WTC11 (cell line): ENCODE results near the gene IFT27. TPM values are rescaled to one million over a fixed set of nuclear protein-coding genes. Genes with fewer than 3 reads are reported as not detected.

Experiments
- ATAC-seq: fragments of 200-7000 bp; cut with Tn5 transposase; 2 replicates; pipeline ENCODE4 v1.10.0; 2021; ENCODE audit warnings: mild to moderate bottlenecking, moderate library complexity
- CTCF ChIA-PET: fragments of 300-600 bp; sonication (Branson Sonifier 250); formaldehyde crosslinking; loops from one replicate; lab custom pipeline; 2021; ENCODE audit warnings: antibody characterized with exemption; lab: Charles Lee
- POLR2A ChIA-PET: fragments of 350-600 bp; sonication (Branson Sonifier 250); formaldehyde crosslinking; loops from one replicate; lab custom pipeline; 2021; ENCODE audit warnings: antibody characterized with exemption; lab: Charles Lee
- DNase-seq: peaks from one replicate; pipeline ENCODE4 v3.0.0; 2021; ENCODE audit warnings: low spot score
- H3K27ac Mint-ChIP-seq: 2 replicates; pipeline ENCODE4 v1.8.0; 2021; ENCODE audit warnings: mixed read lengths
- H3K27me3 Mint-ChIP-seq: 2 replicates; pipeline ENCODE4 v1.8.0; 2021; ENCODE audit warnings: low read depth, mild to moderate bottlenecking, moderate library complexity, mixed read lengths
- H3K36me3 Mint-ChIP-seq: 2 replicates; pipeline ENCODE4 v1.8.0; 2021; ENCODE audit warnings: mixed read lengths
- H3K4me1 Mint-ChIP-seq: 2 replicates; pipeline ENCODE4 v1.8.0; 2022; ENCODE audit warnings: mixed read lengths
- H3K4me3 Mint-ChIP-seq: 2 replicates; pipeline ENCODE4 v1.8.0; 2021; ENCODE audit warnings: mild to moderate bottlenecking, moderate library complexity, mixed read lengths
- H3K9me3 Mint-ChIP-seq: 2 replicates; pipeline ENCODE4 v1.8.0; 2021; ENCODE audit warnings: mixed read lengths
- CREB1 ChIP-seq: sonication (generic); formaldehyde crosslinking; IDR thresholded peaks from 2 replicates; pipeline ENCODE4 v1.8.0; 2023; ENCODE audit warnings: mild to moderate bottlenecking, missing genetic modification reagents
- ETV6 ChIP-seq: sonication (generic); formaldehyde crosslinking; IDR thresholded peaks from 2 replicates; pipeline ENCODE4 v1.8.1; 2022; ENCODE audit warnings: mild to moderate bottlenecking, missing genetic modification reagents
- FOXJ3 ChIP-seq: sonication (generic); formaldehyde crosslinking; IDR thresholded peaks from 2 replicates; pipeline ENCODE4 v1.9.0; 2021; ENCODE audit warnings: missing genetic modification reagents, mild to moderate bottlenecking, borderline replicate concordance
- FOXK1 ChIP-seq: sonication (generic); formaldehyde crosslinking; IDR thresholded peaks from 2 replicates; pipeline ENCODE4 v1.8.0; 2022; ENCODE audit warnings: mild to moderate bottlenecking, moderate library complexity, missing genetic modification reagents
- GTF2I ChIP-seq: fragments of 250-450 bp; sonication (Bioruptor Pico); conservative IDR thresholded peaks from 2 replicates; pipeline ENCODE4 v1.4.0; 2021; ENCODE audit warnings: mild to moderate bottlenecking
- KAT7 ChIP-seq: sonication (generic); formaldehyde crosslinking; IDR thresholded peaks from 2 replicates; pipeline ENCODE4 v1.8.1; 2023; ENCODE audit warnings: missing genetic modification reagents, mild to moderate bottlenecking, borderline replicate concordance
- NFE2L1 ChIP-seq: sonication (generic); formaldehyde crosslinking; IDR thresholded peaks from 2 replicates; pipeline ENCODE4 v1.8.1; 2023; ENCODE audit warnings: missing genetic modification reagents
- OVOL2 ChIP-seq: fragments of 250-450 bp; sonication (Bioruptor Pico); IDR thresholded peaks from 2 replicates; pipeline ENCODE4 v1.9.0; 2021; ENCODE audit warnings: mild to moderate bottlenecking, borderline replicate concordance
- PRRX2 ChIP-seq: fragments of 250-450 bp; sonication (Bioruptor Pico); IDR thresholded peaks from 2 replicates; pipeline ENCODE4 v1.8.0; 2021; ENCODE audit warnings: mild to moderate bottlenecking
- SOX15 ChIP-seq: fragments of 250-450 bp; sonication (Bioruptor Pico); IDR thresholded peaks from 2 replicates; pipeline ENCODE4 v1.9.0; 2021; ENCODE audit warnings: mild to moderate bottlenecking
- total RNA-seq: library from RNA; stranded (reverse); gene quantifications from 3 replicates; pipeline ENCODE4 v1.2.3, GENCODE V29; 2021
- TF ChIP-seq, protein P1 (sequence below): fragments of 250-450 bp; sonication (Bioruptor Pico); IDR thresholded peaks from 2 replicates; pipeline ENCODE4 v1.9.0; 2021; ENCODE audit warnings: mild to moderate bottlenecking
- TF ChIP-seq, protein P2 (sequence below): fragments of 250-450 bp; sonication (Bioruptor Pico); IDR thresholded peaks from 2 replicates; pipeline ENCODE4 v1.9.0; 2021; ENCODE audit warnings: mild to moderate bottlenecking
- TF ChIP-seq, protein P3 (sequence below): fragments of 250-450 bp; sonication (Bioruptor Pico); IDR thresholded peaks from 2 replicates; pipeline ENCODE4 v2.1.2; 2022; ENCODE audit warnings: mild to moderate bottlenecking, moderate library complexity
- TF ChIP-seq, protein P4 (sequence below): sonication (generic); formaldehyde crosslinking; IDR thresholded peaks from 2 replicates; pipeline ENCODE4 v1.8.1; 2022; ENCODE audit warnings: mild to moderate bottlenecking, moderate library complexity, missing genetic modification reagents
- TF ChIP-seq, protein P5 (sequence below): sonication (generic); formaldehyde crosslinking; IDR thresholded peaks from 2 replicates; pipeline ENCODE4 v1.8.1; 2023; ENCODE audit warnings: mild to moderate bottlenecking, missing genetic modification reagents, moderate library complexity
- TF ChIP-seq, protein P6 (sequence below): fragments of 200-600 bp; IDR thresholded peaks from 2 replicates; pipeline ENCODE4 v1.8.0; 2022; ENCODE audit warnings: antibody characterized with exemption
- TF ChIP-seq, protein P7 (sequence below): sonication (generic); formaldehyde crosslinking; IDR thresholded peaks from 2 replicates; pipeline ENCODE4 v1.8.1; 2022; ENCODE audit warnings: mild to moderate bottlenecking, missing genetic modification reagents, moderate library complexity, borderline replicate concordance
- TF ChIP-seq, protein P8 (sequence below): sonication (generic); formaldehyde crosslinking; IDR thresholded peaks from 2 replicates; pipeline ENCODE4 v1.8.1; 2022; ENCODE audit warnings: low read depth, mild to moderate bottlenecking, moderate library complexity, missing genetic modification reagents, borderline replicate concordance
- TF ChIP-seq, protein P9 (sequence below): sonication (generic); formaldehyde crosslinking; conservative IDR thresholded peaks from 2 replicates; pipeline ENCODE4 v1.8.1; 2022; ENCODE audit warnings: mild to moderate bottlenecking, missing genetic modification reagents
- TF ChIP-seq, protein P10 (sequence below): sonication (generic); formaldehyde crosslinking; IDR thresholded peaks from 2 replicates; pipeline ENCODE4 v1.8.1; 2022; ENCODE audit warnings: low read depth, missing genetic modification reagents, borderline replicate concordance

IFT27 gene
- total RNA-seq, 1 experiment from 2014 or later: 47.9 TPM

DNA sequence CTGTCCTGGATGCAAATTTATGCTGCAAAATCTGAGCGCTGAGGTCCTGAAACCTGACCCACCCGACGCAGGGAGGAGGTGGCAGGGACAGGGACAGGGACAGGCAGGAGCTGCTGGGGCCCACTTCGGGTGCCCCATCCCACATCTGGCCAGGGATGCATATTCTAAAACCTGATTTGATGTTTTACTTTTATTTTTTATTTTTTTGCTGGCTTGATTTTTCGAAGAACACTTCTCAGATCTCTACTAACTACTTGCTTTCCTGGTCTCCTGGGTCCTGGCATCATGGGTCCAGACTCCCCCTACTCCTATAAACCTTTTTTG, 41.6 kb upstream of the IFT27 start:
- Mint-ChIP-seq H3K4me1 (peaks cover 28% of the 10 kb centered on the region), H3K27me3 (peaks cover 52% of the 10 kb centered on the region), H3K36me3 (no peaks in the 10 kb centered on the region), H3K27ac (no peak overlapping the region), H3K9me3 (no peaks in the 10 kb centered on the region), H3K4me3 (peak overlapping the region; percentile 67)
- ATAC-seq (no peak), DNase-seq (no peak)
- ChIA-PET POLR2A (no interaction called here), CTCF (interaction anchor here (2.0 to 3.9 kb wide), 2 partner anchors 35 to 39 kb away, joined by 10 to 17 read pairs; no protein-coding TSS in a partner anchor)
- no peak for TF ChIP-seq OVOL2 (CRISPR knock-in tag)
- TF ChIP-seq, protein P1, sequence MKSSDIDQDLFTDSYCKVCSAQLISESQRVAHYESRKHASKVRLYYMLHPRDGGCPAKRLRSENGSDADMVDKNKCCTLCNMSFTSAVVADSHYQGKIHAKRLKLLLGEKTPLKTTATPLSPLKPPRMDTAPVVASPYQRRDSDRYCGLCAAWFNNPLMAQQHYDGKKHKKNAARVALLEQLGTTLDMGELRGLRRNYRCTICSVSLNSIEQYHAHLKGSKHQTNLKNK (CRISPR knock-in tag): no peak
- TF ChIP-seq, protein P2, sequence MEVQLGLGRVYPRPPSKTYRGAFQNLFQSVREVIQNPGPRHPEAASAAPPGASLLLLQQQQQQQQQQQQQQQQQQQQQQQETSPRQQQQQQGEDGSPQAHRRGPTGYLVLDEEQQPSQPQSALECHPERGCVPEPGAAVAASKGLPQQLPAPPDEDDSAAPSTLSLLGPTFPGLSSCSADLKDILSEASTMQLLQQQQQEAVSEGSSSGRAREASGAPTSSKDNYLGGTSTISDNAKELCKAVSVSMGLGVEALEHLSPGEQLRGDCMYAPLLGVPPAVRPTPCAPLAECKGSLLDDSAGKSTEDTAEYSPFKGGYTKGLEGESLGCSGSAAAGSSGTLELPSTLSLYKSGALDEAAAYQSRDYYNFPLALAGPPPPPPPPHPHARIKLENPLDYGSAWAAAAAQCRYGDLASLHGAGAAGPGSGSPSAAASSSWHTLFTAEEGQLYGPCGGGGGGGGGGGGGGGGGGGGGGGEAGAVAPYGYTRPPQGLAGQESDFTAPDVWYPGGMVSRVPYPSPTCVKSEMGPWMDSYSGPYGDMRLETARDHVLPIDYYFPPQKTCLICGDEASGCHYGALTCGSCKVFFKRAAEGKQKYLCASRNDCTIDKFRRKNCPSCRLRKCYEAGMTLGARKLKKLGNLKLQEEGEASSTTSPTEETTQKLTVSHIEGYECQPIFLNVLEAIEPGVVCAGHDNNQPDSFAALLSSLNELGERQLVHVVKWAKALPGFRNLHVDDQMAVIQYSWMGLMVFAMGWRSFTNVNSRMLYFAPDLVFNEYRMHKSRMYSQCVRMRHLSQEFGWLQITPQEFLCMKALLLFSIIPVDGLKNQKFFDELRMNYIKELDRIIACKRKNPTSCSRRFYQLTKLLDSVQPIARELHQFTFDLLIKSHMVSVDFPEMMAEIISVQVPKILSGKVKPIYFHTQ (CRISPR knock-in tag): no peak
- no peak for TF ChIP-seq PRRX2 (CRISPR knock-in tag)
- TF ChIP-seq GTF2I (CRISPR knock-in tag): no peak
- no peak for TF ChIP-seq FOXK1 (CRISPR knock-in tag)

DNA sequence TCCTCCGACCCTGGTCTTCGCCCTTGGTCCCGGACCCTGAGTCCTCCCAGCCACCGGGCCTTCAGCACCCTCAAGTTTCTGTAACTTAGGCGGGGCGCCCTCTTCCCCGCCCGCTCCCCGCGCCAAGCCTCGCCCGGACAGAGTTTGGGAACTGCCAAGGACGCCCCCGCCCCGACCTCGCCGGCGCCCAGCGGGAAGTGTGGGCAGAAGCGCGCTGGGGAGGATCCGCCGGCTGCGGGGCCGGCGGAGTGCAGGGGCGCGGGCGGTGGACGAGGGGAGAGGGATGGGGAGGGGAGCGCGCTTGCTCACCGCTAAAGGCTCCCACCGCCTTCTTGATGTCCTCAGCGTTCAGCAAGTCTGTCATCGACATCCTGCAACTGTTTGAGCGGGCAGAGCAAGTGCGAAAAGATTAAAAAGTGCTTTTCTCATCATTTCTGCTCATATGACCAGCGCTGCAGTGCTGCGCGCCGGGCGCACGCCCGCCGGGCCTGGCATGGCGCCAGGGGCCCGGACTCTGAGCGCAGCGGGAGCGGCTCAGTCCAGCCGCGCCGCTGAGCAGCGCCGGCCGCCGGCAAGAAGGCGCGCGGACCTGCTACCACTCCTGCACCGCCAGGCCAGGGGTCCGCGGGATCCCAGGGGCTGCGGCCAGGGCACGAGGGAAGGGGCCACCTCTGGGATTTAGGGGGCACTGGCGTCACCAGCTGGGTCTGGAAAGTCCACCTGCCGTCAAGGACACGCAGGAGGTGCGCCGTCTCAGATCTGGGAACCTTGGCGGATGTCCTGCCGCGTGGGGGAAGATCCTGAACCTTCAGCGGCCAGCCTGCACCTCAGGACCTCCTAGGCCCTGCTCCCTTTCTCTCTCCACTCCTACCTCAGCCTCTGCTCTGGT, 41.0 kb upstream of the IFT27 start, which contains the start of gene PVALB:
TSS of gene PVALB (minus strand) at position 400 of the 889 bp plus-strand sequence. CDS start at position 370, 30 bp downstream.
- H3K4me3 Mint-ChIP-seq: peak within 1 kb of the TSS; percentile 69
- DNase-seq (peak; percentile 46), ATAC-seq (peak; percentile 58)
- no peak within 1 kb of the TSS for H3K27ac Mint-ChIP-seq
- H3K9me3 Mint-ChIP-seq: no peaks in the 10 kb centered on the region
- peaks cover 28% of the 10 kb centered on the region for H3K4me1 Mint-ChIP-seq
- H3K36me3 Mint-ChIP-seq: no peaks in the 10 kb centered on the region
- POLR2A ChIA-PET: interaction anchor here (0.9 kb wide), 1 partner anchor 87 kb away, joined by 3 read pairs; no protein-coding TSS in a partner anchor
- H3K27me3 Mint-ChIP-seq: peaks cover 52% of the 10 kb centered on the region
- CTCF ChIA-PET: interaction anchor here (1.0 to 2.0 kb wide), 5 partner anchors 13 to 40 kb away, joined by 3 to 12 read pairs (median 5); no protein-coding TSS in a partner anchor
- TF ChIP-seq PRRX2 (CRISPR knock-in tag) (no peak), KAT7 (CRISPR knock-in tag) (no peak), SOX15 (CRISPR knock-in tag) (no peak), GTF2I (CRISPR knock-in tag) (no peak), ETV6 (CRISPR knock-in tag) (no peak), CREB1 (CRISPR knock-in tag) (no peak), NFE2L1 (0 out of 2 replicates have a peak, but pooled peaks have one; percentile 39), FOXJ3 (CRISPR knock-in tag) (no peak)
- TF ChIP-seq, protein P3, sequence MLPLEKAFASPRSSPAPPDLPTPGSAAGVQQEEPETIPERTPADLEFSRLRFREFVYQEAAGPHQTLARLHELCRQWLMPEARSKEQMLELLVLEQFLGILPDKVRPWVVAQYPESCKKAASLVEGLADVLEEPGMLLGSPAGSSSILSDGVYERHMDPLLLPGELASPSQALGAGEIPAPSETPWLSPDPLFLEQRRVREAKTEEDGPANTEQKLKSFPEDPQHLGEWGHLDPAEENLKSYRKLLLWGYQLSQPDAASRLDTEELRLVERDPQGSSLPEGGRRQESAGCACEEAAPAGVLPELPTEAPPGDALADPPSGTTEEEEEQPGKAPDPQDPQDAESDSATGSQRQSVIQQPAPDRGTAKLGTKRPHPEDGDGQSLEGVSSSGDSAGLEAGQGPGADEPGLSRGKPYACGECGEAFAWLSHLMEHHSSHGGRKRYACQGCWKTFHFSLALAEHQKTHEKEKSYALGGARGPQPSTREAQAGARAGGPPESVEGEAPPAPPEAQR: no peak
- TF ChIP-seq, protein P4, sequence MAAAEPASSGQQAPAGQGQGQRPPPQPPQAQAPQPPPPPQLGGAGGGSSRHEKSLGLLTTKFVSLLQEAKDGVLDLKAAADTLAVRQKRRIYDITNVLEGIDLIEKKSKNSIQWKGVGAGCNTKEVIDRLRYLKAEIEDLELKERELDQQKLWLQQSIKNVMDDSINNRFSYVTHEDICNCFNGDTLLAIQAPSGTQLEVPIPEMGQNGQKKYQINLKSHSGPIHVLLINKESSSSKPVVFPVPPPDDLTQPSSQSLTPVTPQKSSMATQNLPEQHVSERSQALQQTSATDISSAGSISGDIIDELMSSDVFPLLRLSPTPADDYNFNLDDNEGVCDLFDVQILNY: peak; percentile 52; the same call in 1 of the 2 replicates
- TF ChIP-seq, protein P5, sequence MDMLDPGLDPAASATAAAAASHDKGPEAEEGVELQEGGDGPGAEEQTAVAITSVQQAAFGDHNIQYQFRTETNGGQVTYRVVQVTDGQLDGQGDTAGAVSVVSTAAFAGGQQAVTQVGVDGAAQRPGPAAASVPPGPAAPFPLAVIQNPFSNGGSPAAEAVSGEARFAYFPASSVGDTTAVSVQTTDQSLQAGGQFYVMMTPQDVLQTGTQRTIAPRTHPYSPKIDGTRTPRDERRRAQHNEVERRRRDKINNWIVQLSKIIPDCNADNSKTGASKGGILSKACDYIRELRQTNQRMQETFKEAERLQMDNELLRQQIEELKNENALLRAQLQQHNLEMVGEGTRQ (CRISPR knock-in tag): no peak
- TF ChIP-seq, protein P6, sequence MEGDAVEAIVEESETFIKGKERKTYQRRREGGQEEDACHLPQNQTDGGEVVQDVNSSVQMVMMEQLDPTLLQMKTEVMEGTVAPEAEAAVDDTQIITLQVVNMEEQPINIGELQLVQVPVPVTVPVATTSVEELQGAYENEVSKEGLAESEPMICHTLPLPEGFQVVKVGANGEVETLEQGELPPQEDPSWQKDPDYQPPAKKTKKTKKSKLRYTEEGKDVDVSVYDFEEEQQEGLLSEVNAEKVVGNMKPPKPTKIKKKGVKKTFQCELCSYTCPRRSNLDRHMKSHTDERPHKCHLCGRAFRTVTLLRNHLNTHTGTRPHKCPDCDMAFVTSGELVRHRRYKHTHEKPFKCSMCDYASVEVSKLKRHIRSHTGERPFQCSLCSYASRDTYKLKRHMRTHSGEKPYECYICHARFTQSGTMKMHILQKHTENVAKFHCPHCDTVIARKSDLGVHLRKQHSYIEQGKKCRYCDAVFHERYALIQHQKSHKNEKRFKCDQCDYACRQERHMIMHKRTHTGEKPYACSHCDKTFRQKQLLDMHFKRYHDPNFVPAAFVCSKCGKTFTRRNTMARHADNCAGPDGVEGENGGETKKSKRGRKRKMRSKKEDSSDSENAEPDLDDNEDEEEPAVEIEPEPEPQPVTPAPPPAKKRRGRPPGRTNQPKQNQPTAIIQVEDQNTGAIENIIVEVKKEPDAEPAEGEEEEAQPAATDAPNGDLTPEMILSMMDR: no peak
- TF ChIP-seq, protein P7, sequence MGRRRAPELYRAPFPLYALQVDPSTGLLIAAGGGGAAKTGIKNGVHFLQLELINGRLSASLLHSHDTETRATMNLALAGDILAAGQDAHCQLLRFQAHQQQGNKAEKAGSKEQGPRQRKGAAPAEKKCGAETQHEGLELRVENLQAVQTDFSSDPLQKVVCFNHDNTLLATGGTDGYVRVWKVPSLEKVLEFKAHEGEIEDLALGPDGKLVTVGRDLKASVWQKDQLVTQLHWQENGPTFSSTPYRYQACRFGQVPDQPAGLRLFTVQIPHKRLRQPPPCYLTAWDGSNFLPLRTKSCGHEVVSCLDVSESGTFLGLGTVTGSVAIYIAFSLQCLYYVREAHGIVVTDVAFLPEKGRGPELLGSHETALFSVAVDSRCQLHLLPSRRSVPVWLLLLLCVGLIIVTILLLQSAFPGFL: no peak
- TF ChIP-seq, protein P8, sequence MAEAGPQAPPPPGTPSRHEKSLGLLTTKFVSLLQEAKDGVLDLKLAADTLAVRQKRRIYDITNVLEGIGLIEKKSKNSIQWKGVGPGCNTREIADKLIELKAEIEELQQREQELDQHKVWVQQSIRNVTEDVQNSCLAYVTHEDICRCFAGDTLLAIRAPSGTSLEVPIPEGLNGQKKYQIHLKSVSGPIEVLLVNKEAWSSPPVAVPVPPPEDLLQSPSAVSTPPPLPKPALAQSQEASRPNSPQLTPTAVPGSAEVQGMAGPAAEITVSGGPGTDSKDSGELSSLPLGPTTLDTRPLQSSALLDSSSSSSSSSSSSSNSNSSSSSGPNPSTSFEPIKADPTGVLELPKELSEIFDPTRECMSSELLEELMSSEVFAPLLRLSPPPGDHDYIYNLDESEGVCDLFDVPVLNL (CRISPR knock-in tag): no peak
- TF ChIP-seq, protein P9, sequence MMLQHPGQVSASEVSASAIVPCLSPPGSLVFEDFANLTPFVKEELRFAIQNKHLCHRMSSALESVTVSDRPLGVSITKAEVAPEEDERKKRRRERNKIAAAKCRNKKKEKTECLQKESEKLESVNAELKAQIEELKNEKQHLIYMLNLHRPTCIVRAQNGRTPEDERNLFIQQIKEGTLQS (CRISPR knock-in tag): no peak
- TF ChIP-seq, protein P10, sequence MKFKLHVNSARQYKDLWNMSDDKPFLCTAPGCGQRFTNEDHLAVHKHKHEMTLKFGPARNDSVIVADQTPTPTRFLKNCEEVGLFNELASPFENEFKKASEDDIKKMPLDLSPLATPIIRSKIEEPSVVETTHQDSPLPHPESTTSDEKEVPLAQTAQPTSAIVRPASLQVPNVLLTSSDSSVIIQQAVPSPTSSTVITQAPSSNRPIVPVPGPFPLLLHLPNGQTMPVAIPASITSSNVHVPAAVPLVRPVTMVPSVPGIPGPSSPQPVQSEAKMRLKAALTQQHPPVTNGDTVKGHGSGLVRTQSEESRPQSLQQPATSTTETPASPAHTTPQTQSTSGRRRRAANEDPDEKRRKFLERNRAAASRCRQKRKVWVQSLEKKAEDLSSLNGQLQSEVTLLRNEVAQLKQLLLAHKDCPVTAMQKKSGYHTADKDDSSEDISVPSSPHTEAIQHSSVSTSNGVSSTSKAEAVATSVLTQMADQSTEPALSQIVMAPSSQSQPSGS (CRISPR knock-in tag): no peak
